DOHH2 (cell line): ENCODE results near the gene HSPA9.

Experiments used
- H3F3A ChIP-seq: fragments of 200-600 bp; sonication (generic), shearing (Covaris generic); 2 replicates; pipeline ENCODE4 v1.6.0; 2016; ENCODE audit warnings: antibody characterized with exemption, mild to moderate bottlenecking; ENCODE audit not compliant: control insufficient read depth, insufficient read depth
- H3K27ac ChIP-seq: fragments of 200-600 bp; sonication (generic); 2 replicates; pipeline ENCODE4 v1.5.1; 2014; ENCODE audit warnings: low read depth, mild to moderate bottlenecking, low read length, moderate library complexity
- H3K27me3 ChIP-seq: fragments of 200-600 bp; sonication (generic); 2 replicates; pipeline ENCODE4 v1.6.1; 2014; ENCODE audit warnings: mild to moderate bottlenecking, low read length, mixed read lengths; ENCODE audit not compliant: control insufficient read depth
- H3K36me3 ChIP-seq: fragments of 200-600 bp; sonication (generic); 2 replicates; pipeline ENCODE4 v1.6.1; 2014; ENCODE audit warnings: mild to moderate bottlenecking, low read length, moderate library complexity, mixed read lengths; ENCODE audit not compliant: control insufficient read depth
- H3K4me1 ChIP-seq: fragments of 200-600 bp; sonication (generic); 2 replicates; pipeline ENCODE4 v1.6.1; 2014; ENCODE audit warnings: mild to moderate bottlenecking, low read length, mixed read lengths; ENCODE audit not compliant: control insufficient read depth
- H3K4me2 ChIP-seq: fragments of 200-600 bp; sonication (generic); 2 replicates; pipeline ENCODE4 v1.6.0; 2014; ENCODE audit warnings: mild to moderate bottlenecking, low read length, moderate library complexity
- H3K4me3 ChIP-seq: fragments of 200-600 bp; sonication (generic); 2 replicates; pipeline ENCODE4 v1.5.1; 2014; ENCODE audit warnings: mild to moderate bottlenecking, low read length, mixed read lengths
- H3K79me2 ChIP-seq: fragments of 200-600 bp; sonication (generic); 2 replicates; pipeline ENCODE4 v1.6.1; 2014; ENCODE audit warnings: mild to moderate bottlenecking, low read length, mixed read lengths; ENCODE audit not compliant: control insufficient read depth
- H3K9me2 ChIP-seq: fragments of 200-600 bp; sonication (generic); replicated peaks from 2 replicates; pipeline ENCODE4 v1.6.1; 2014; ENCODE audit warnings: mild to moderate bottlenecking, low read length, mixed read lengths; ENCODE audit not compliant: control insufficient read depth
- H3K9me3 ChIP-seq: fragments of 200-600 bp; sonication (generic); 2 replicates; pipeline ENCODE4 v1.6.1; 2014; ENCODE audit warnings: antibody characterized with exemption, low read length, mixed read lengths; ENCODE audit not compliant: control insufficient read depth, insufficient read depth
- H4K20me1 ChIP-seq: fragments of 200-600 bp; sonication (generic); 2 replicates; pipeline ENCODE4 v1.6.0; 2014; ENCODE audit warnings: low read depth, mild to moderate bottlenecking, antibody characterized with exemption, low read length, moderate library complexity; ENCODE audit not compliant: control insufficient read depth, insufficient read depth
- CTCF ChIP-seq: fragments of 200-600 bp; sonication (generic); IDR thresholded peaks from one replicate; pipeline ENCODE4 v1.5.1; 2014; ENCODE audit warnings: antibody characterized with exemption, mild to moderate bottlenecking, low read depth, low read length; ENCODE audit not compliant: poor library complexity, severe bottlenecking
- EZH2phosphoT487 ChIP-seq: fragments of 200-600 bp; sonication (generic); IDR thresholded peaks from 2 replicates; pipeline ENCODE4 v1.6.1; 2017; ENCODE audit warnings: borderline replicate concordance, mild to moderate bottlenecking, antibody characterized with exemption, low read length, moderate library complexity, mixed read lengths

Gene HSPA9

GRCh38 chr5:138583984-138584637, 8.9 kb upstream of the HSPA9 start:
- no peaks in the 10 kb centered on the region for H3K9me3 ChIP-seq
- H3K4me3 ChIP-seq: no peak overlapping the region
- TF ChIP-seq EZH2phosphoT487 (no peak), CTCF (no peak)
- H3K27ac ChIP-seq: no peak overlapping the region
- no peaks in the 10 kb centered on the region for H3F3A ChIP-seq
- no peaks in the 10 kb centered on the region for H3K9me2 ChIP-seq
- H4K20me1 ChIP-seq: no peaks in the 10 kb centered on the region
- H3K36me3 ChIP-seq: no peaks in the 10 kb centered on the region
- peaks cover 12% of the 10 kb centered on the region; the same call in 1 of the 2 replicates for H3K27me3 ChIP-seq
- H3K4me1 ChIP-seq: no peaks in the 10 kb centered on the region
- no peak overlapping the region for H3K4me2 ChIP-seq
- H3K79me2 ChIP-seq: no peaks in the 10 kb centered on the region

GRCh38 chr5:138582959-138583358, 7.8 kb upstream of the HSPA9 start:
- Histone ChIP-seq H3K4me2 (no peak overlapping the region), H3K4me1 (peaks cover 3% of the 10 kb centered on the region), H3K27ac (no peak overlapping the region), H4K20me1 (no peaks in the 10 kb centered on the region), H3K4me3 (no peak overlapping the region), H3K36me3 (no peaks in the 10 kb centered on the region), H3F3A (peaks cover 2% of the 10 kb centered on the region; the same call in 1 of the 2 replicates), H3K79me2 (no peaks in the 10 kb centered on the region), H3K9me3 (no peaks in the 10 kb centered on the region), H3K27me3 (peaks cover 12% of the 10 kb centered on the region; the same call in 1 of the 2 replicates), H3K9me2 (no peaks in the 10 kb centered on the region)
- no peak for TF ChIP-seq CTCF
- TF ChIP-seq EZH2phosphoT487: no peak

- no peaks in the 10 kb centered on the region for H3K9me2 ChIP-seq
- no peak overlapping the region for H3K27ac ChIP-seq
- no peaks in the 10 kb centered on the region for H3K9me3 ChIP-seq
- H3K4me3 ChIP-seq: no peak overlapping the region
- H3K36me3 ChIP-seq: no peaks in the 10 kb centered on the region
- peaks cover 12% of the 10 kb centered on the region; the same call in 1 of the 2 replicates for H3K27me3 ChIP-seq
- no peaks in the 10 kb centered on the region for H4K20me1 ChIP-seq
- TF ChIP-seq CTCF (no peak), EZH2phosphoT487 (no peak)
- H3K4me1 ChIP-seq: peaks cover 25% of the 10 kb centered on the region
- peaks cover 2% of the 10 kb centered on the region; the same call in 1 of the 2 replicates for H3F3A ChIP-seq
- no peak overlapping the region for H3K4me2 ChIP-seq
- no peaks in the 10 kb centered on the region for H3K79me2 ChIP-seq
These were observed 5.6 kb upstream of the HSPA9 start for GRCh38 chr5:138580777-138581176.
